OCI-LY3 (cell line): ENCODE results near the gene VWA1.

Experiments
- H2AFZ ChIP-seq: fragments of 200-600, 300-600 bp; shearing (Covaris generic); 2 replicates; pipeline ENCODE4 v1.6.0; 2014; ENCODE audit warnings: antibody characterized with exemption, low read depth, low read length
- H3K27ac ChIP-seq: fragments of 200-600, 300-600 bp; sonication (generic); 2 replicates; pipeline ENCODE4 v1.5.1; 2014; ENCODE audit warnings: mild to moderate bottlenecking, low read length, moderate library complexity, mixed read lengths
- H3K27me3 ChIP-seq: fragments of 200-600, 300-600 bp; sonication (generic); 2 replicates; pipeline ENCODE4 v1.6.1; 2014; ENCODE audit warnings: low read depth, low read length, mixed read lengths
- H3K36me3 ChIP-seq: fragments of 200-600, 300-600 bp; sonication (generic); replicated peaks from 2 replicates; pipeline ENCODE3; 2014; ENCODE audit warnings: low read depth, low read length, mixed read lengths
- H3K4me1 ChIP-seq: fragments of 300-600, 200-600 bp; sonication (generic); 2 replicates; pipeline ENCODE4 v1.6.1; 2014; ENCODE audit warnings: low read length, mixed read lengths
- H3K4me2 ChIP-seq: fragments of 200-600, 300-600 bp; sonication (generic); 2 replicates; pipeline ENCODE4 v1.6.1; 2014; ENCODE audit warnings: low read length, mixed read lengths
- H3K4me3 ChIP-seq: fragments of 300-600, 200-600 bp; sonication (generic); 2 replicates; pipeline ENCODE4 v1.5.1; 2014; ENCODE audit warnings: antibody characterized with exemption, mild to moderate bottlenecking, low read length, moderate library complexity
- H3K79me2 ChIP-seq: fragments of 300-600, 200-600 bp; shearing (Covaris generic); 2 replicates; pipeline ENCODE4 v1.6.1; 2014; ENCODE audit warnings: mild to moderate bottlenecking, low read length, mixed read lengths
- H3K9ac ChIP-seq: fragments of 300-600, 200-600 bp; shearing (Covaris generic); 2 replicates; pipeline ENCODE4 v1.6.0; 2014; ENCODE audit warnings: mild to moderate bottlenecking, low read length, moderate library complexity
- H3K9me3 ChIP-seq: fragments of 200-600, 300-600 bp; shearing (Covaris generic); 2 replicates; pipeline ENCODE4 v1.6.1; 2014; ENCODE audit warnings: low read length, mixed read lengths; ENCODE audit not compliant: insufficient read depth
- H4K20me1 ChIP-seq: fragments of 200-600, 300-600 bp; sonication (generic); 2 replicates; pipeline ENCODE4 v1.6.1; 2016; ENCODE audit warnings: low read length, mixed read lengths; ENCODE audit not compliant: insufficient read depth
- CTCF ChIP-seq: fragments of 200-600, 300-600 bp; sonication (generic); IDR thresholded peaks from 2 replicates; pipeline ENCODE4 v1.5.1; 2014; ENCODE audit warnings: antibody characterized with exemption, low read length, low read depth
- EZH2phosphoT487 ChIP-seq: fragments of 200-600 bp; shearing (Covaris generic); IDR thresholded peaks from 2 replicates; pipeline ENCODE4 v1.6.1; 2018; ENCODE audit warnings: antibody characterized with exemption, mixed run types, low read depth

The VWA1 gene

GRCh38 chr1:1388078-1388472, 47.4 kb upstream of the VWA1 start:
- H3K27ac ChIP-seq = no peak overlapping the region
- no peak overlapping the region for H3K9ac ChIP-seq
- peaks cover 13% of the 10 kb centered on the region; the same call in 1 of the 2 replicates for H3K79me2 ChIP-seq
- TF ChIP-seq EZH2phosphoT487 = no peak
- TF ChIP-seq CTCF = no peak
- no peaks in the 10 kb centered on the region for H4K20me1 ChIP-seq
- H2AFZ ChIP-seq = no peak overlapping the region
- no peak overlapping the region for H3K4me2 ChIP-seq
- no peaks in the 10 kb centered on the region for H3K4me1 ChIP-seq
- H3K36me3 ChIP-seq = peaks cover 66% of the 10 kb centered on the region
- no peak overlapping the region for H3K4me3 ChIP-seq
- H3K9me3 ChIP-seq = no peaks in the 10 kb centered on the region
- H3K27me3 ChIP-seq = no peaks in the 10 kb centered on the region

DNA sequence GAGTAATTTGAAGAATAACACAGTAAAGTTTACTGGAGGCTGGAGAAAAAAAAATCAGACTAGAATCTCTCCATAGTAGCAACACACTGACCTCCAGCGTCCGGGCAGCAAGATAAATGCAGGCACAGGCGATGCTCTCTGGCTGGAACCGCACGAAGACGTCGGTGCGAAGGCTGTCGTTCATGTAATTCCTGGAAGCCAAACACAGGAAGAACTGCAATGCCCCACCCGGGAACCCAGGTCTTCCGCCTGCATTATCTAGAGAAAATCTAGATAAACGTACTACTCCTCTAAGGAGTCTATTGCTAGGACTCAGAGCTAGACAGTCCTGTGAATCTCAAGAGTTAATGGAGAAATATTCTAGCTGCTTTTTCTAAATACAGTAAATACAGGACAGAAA, 44.8 kb upstream of the VWA1 start:
- Histone ChIP-seq H3K27me3 (no peaks in the 10 kb centered on the region), H3K27ac (no peak overlapping the region), H3K9ac (no peak overlapping the region), H3K4me2 (no peak overlapping the region), H3K4me3 (no peak overlapping the region), H3K9me3 (no peaks in the 10 kb centered on the region), H3K36me3 (peaks cover 80% of the 10 kb centered on the region), H3K79me2 (peaks cover 27% of the 10 kb centered on the region), H2AFZ (no peak overlapping the region), H4K20me1 (no peaks in the 10 kb centered on the region), H3K4me1 (no peaks in the 10 kb centered on the region)
- TF ChIP-seq EZH2phosphoT487 (no peak), CTCF (no peak)

- H3K27me3 ChIP-seq = no peaks in the 10 kb centered on the region
- H3K36me3 ChIP-seq = peaks cover 76% of the 10 kb centered on the region
- no peaks in the 10 kb centered on the region for H4K20me1 ChIP-seq
- TF ChIP-seq CTCF (no peak), EZH2phosphoT487 (no peak)
- no peak overlapping the region for H3K27ac ChIP-seq
- no peaks in the 10 kb centered on the region for H3K9me3 ChIP-seq
- no peak overlapping the region for H3K9ac ChIP-seq
- H3K4me3 ChIP-seq = no peak overlapping the region
- peaks cover 28% of the 10 kb centered on the region for H3K79me2 ChIP-seq
- H2AFZ ChIP-seq = no peak overlapping the region
- H3K4me2 ChIP-seq = no peak overlapping the region
- H3K4me1 ChIP-seq = no peaks in the 10 kb centered on the region
These were observed 44.3 kb upstream of the VWA1 start for GRCh38 chr1:1391225-1391624.

DNA sequence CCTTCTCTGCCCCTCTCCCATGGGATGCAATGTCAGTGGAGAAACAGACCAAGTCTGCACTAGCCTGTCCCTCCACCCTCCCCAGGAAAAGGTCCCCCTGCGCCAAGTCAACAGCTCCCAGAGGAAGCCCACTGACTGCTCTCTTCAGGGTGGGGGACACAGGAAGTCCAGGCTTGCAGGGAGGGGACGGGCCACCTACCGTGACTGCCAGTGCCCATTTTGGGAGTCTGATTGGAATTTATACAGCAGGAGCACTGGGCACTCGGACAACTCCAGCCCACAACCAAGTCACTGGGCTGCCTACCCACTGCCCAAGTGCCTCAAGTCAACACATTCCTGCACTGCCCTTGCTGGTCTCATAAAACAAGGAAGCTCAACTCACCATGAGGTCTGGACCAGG, 42.5 kb upstream of the VWA1 start:
- TF ChIP-seq EZH2phosphoT487 = no peak
- TF ChIP-seq CTCF = no peak
- no peak overlapping the region for H3K4me2 ChIP-seq
- peaks cover 6% of the 10 kb centered on the region for H3K4me1 ChIP-seq
- H3K79me2 ChIP-seq = peaks cover 40% of the 10 kb centered on the region
- no peaks in the 10 kb centered on the region for H3K27me3 ChIP-seq
- no peak overlapping the region for H3K4me3 ChIP-seq
- peaks cover 70% of the 10 kb centered on the region for H3K36me3 ChIP-seq
- H3K9ac ChIP-seq = no peak overlapping the region
- no peak overlapping the region for H2AFZ ChIP-seq
- H3K9me3 ChIP-seq = no peaks in the 10 kb centered on the region
- H3K27ac ChIP-seq = no peak overlapping the region
- H4K20me1 ChIP-seq = no peaks in the 10 kb centered on the region
